Breast epithelium (tissue), 3 donors: ENCODE measurements around the gene ANKS1A.

Source experiments
- POLR2AphosphoS5 ChIP-seq, 3 donors: sonication (generic); formaldehyde crosslinking; IDR thresholded peaks; one replicate each; pipeline ENCODE4 v1.6.1; 2017; ENCODE audit warnings: antibody characterized with exemption in 3 of 3
- TF ChIP-seq, protein P1 (sequence below), 3 donors: fragments of 450-650 bp; IDR thresholded peaks; one replicate each; pipeline ENCODE4 v1.5.1; 2016 to 2017; ENCODE audit warnings: antibody characterized with exemption in 3 of 3, mild to moderate bottlenecking in 3 of 3, moderate library complexity in 3 of 3

- no peak for TF ChIP-seq POLR2AphosphoS5 (IDR thresholded peaks at IDR 0.05)
- TF ChIP-seq, protein P1, sequence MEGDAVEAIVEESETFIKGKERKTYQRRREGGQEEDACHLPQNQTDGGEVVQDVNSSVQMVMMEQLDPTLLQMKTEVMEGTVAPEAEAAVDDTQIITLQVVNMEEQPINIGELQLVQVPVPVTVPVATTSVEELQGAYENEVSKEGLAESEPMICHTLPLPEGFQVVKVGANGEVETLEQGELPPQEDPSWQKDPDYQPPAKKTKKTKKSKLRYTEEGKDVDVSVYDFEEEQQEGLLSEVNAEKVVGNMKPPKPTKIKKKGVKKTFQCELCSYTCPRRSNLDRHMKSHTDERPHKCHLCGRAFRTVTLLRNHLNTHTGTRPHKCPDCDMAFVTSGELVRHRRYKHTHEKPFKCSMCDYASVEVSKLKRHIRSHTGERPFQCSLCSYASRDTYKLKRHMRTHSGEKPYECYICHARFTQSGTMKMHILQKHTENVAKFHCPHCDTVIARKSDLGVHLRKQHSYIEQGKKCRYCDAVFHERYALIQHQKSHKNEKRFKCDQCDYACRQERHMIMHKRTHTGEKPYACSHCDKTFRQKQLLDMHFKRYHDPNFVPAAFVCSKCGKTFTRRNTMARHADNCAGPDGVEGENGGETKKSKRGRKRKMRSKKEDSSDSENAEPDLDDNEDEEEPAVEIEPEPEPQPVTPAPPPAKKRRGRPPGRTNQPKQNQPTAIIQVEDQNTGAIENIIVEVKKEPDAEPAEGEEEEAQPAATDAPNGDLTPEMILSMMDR (IDR thresholded peaks at IDR 0.05): no peak
These were observed 56.3 kb downstream of the ANKS1A start for GRCh38 chr6:34945317-34945716.
